Esophagus muscularis mucosa (tissue), 3 donors: Measurements from ENCODE around the gene SEMA6C.

ENCODE experiments used
- CTCF ChIP-seq, 3 experiments: fragments of 200-600 bp in 2 of 3; fragments of 450-650 bp in 1 of 3; sonication (generic) in 2 of 3; IDR thresholded peaks; one replicate each; pipeline ENCODE4 v1.5.1; 2017 to 2019; ENCODE audit warnings: antibody characterized with exemption in 3 of 3, mild to moderate bottlenecking in 2 of 3, moderate library complexity in 1 of 3
- POLR2A ChIP-seq: fragments of 450-650 bp; IDR thresholded peaks from one replicate; pipeline ENCODE4 v1.6.1; 2017; ENCODE audit warnings: antibody characterized with exemption, moderate library complexity, mild to moderate bottlenecking, low read depth

GRCh38 chr1:151106894-151107293 is 39.5 kb downstream of the SEMA6C start:
- TF ChIP-seq CTCF (IDR thresholded peaks at IDR 0.05) (no peak), POLR2A (no peak)
